ENCODE measurements around the gene BCKDHA.

- no peak for TF ChIP-seq CTCF (IDR thresholded peaks at IDR 0.05; ENCODE audit: low read depth, low read length)
- TF ChIP-seq POLR2A (IDR thresholded peaks at IDR 0.05; ENCODE audit: extremely low read depth, insufficient read length) = no peak
- TF ChIP-seq MYC (IDR thresholded peaks at IDR 0.05; ENCODE audit: low read depth, low read length) = no peak
These were observed 26.1 kb upstream of the BCKDHA start for GRCh38 chr19:41371541-41371940.
